Inferior parietal cortex (tissue), 1 donor: ENCODE data around the gene LRRC56.
A peak's percentile ranks its signal among the peaks of the same experiment; 100 is the strongest.
"Not testable (repeated sequence)": the region's sequence is repeated elsewhere in the genome, so short reads cannot be mapped to it uniquely, and the experiment has no call there.

Experiments
- DNase-seq: peaks from one replicate; pipeline ENCODE4 v3.0.0-alpha.2; 2016; ENCODE audit errors: extremely low spot score

Gene LRRC56

DNA sequence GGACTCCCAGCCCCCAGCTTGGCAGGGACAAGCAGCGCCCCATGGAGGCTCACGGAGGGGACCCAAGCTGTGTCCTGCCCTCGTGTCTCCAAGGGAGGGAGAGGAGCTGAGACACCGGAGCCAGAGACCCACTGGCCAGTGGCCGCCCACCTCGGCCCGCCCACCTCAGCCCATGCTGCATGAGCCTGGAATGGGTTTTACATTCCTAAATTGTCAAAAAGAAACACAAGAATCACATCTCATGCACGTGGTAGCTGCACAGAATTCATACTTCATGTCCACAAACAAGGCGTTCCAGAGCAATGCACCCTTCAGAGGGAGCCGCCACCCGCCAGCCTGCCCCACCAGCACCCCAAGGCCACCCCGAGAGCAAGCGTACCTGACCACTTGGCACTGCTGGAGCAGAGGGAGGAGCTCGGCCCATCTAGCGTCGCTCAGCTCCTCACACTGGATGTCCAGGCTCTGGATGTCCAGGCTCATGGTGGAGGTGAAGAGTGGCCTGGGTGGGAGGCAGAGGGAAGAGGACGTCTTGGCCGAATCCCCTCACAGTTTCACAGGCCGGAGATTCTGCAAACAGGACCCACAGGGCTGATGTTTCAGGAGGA is 35.5 kb upstream of the LRRC56 start:
- DNase-seq = no peak

DNA sequence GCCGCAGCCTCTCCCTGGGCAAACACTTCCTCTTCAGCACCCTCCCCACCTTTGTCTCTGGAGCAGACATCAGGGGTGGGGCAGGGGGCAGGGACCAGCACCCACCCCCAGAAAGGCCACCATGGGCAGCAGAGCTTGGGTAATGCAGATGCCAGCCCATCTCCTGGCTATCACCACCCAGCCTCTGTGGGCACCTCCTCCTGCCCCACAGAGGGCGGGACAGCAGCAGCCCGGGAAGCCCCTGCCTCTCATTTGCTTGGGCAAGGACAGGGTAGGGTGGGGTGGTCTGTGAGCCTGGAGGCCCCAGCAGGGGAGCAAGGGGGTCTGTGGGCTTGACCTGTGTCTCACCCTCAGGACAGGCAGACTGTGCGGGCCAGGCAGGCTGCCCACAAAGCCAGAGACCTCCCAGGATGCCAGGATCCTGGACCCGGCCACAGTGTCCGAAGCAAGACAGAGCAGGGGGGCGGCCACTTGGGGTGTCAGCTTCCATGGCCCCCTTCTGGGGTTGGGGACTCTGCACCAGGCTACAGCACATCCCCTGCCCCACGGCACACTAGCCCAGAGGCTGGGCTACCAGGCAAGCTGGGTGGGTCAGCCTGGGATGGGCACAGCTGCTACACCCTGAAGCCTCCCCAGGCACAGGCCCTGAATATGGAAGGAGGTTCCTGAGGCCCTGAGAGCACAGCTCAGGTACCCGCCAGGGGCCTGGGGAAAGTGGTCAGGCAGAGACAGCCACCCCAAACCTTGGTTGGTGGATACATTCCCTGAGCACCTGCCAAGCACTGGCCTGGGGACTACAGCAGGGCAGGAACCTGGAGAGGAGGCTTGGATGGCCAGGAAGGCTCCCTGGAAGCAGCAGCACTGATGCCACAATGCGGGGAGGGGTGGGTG is 34.8 kb upstream of the LRRC56 start:
- DNase-seq = no peak

DNA sequence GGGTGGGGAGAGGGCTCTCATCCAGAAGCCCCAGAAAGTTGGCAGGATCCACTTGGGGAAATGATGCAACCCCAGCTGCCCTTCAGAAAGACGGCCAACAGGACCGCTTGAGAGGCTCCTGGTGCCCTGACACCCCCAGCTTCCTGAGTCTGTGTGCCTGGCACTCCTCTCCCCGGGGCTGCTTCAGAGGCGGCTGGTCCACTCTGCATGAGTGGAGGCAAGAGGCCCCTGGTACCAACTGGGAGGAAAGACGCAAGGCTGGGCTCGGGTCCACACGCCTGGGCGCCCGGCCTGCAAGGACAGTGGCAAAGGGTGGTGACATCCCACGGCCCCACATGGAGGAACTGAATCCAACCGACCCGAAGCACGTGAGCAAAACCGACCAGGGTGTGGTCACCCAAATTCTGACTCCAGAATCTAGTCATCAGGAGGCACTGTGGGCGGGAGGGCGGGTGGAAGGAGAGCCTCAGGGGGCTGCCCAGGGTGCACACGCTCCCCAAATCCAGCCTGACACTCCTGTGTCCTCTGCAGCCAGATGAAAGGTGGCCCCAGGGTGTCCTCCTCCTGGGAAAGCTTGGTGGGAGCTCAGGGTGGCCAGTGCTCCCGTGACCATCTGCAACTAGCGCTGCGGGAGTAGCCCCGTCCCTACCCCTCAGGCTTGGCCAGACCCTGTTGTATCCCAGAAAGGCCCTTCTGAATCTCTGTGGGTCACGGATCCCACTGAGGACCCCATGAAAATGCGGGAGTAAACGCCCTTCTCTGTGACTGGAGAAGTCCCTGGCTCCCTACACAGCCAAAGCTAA is 33.9 kb upstream of the LRRC56 start:
- peak; percentile 62 for DNase-seq

DNA sequence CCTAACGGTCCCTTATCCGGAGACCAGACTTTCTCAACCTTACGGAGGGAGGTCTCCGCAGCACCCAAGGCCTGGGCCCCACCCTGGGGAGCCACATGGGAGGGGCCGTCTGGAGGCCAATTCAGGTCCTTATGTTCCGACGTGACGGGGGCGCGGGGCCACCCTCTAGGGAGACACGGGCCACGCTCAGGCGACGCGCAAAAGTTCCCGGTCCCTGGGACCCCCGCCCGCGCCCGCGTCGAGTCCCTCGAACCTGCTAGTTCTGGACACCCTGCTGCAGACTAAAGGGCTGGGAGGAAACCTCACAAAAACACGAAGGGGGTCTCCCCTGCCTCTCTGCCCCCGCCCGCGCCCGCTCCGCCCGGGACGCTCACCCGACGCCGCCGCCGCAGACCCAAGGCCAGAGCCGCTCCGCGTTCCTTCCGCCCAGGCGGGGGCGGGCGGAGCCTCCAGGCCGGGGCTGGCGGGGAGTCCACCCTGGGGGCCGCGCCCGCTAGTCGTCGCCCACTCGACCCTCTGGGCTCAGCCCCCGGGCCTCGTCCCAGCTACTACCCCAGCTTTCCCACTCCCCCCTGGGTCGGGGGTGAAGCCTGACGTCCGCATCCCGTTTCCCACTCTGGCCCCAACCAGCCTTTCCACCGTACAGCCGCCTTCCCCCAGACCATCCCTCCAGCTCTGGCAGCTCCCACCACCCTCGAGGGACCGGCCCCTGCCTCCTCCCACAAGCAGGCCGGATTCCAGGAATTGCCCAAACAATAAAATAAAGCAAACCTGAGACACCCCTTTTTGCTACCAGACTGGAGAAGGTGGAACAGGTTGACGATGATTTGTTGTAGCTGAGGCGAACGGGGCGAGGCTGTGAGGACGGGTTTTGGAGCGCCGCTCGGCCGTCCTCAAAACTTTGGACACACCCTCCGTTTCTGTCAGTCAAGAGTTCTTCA is 33.0 kb upstream of the LRRC56 start:
- peak; percentile 15 for DNase-seq

DNA sequence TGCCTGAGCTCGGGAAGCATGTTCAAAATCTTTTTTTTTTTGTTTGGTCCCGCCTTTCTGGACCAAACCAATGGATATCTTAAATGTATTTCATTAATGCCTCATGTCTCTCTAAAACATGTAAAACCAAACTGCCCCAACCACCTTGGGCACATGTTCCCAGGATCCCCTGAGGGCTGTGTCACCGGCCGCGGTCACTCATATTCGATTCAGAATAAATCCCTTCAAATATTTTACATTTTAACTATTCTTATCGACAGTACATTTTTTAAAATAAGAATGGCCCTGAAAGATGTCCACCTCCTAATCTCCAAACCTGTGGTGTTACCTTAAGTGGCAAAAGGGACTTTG is 32.4 kb upstream of the LRRC56 start:
- DNase-seq = no peak

DNA sequence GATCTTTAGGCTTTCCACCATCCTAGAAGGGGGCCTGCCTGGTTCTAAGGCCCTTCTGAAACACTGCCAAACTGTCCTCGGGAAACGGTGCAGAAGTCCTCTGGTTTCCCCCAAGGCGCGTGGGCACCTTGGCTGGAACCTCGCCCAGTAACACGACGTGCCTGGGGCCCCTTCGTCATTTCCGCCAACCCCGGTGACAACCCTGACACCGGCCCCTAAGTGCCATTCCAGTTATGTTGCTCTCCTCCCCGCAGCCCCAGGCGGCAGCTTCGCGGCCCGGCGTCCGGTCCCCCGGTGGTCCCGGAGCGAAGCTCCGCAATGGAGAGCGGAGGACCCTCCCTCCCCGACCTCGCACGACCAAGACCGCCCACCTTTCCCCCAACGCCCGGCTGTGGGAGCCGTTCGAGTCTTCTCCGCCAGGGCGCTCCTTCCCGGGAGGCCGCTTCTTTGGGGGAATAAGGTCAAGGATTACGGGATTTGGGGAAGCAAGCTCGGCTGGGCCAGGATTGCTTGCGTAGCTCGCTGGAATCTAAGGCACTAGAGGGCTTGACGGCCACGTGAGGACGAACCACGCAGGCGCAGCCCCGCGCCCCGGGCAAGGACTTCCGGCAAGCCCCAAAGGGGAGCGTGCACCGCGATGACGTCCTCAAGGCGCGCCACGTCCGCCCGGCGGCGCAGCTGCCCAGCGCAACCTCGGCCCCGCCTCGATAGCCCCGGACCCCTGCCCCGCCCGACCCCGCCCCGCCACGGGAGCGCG is 30.9 kb upstream of the LRRC56 start:
- DNase-seq = peak; percentile 96

DNA sequence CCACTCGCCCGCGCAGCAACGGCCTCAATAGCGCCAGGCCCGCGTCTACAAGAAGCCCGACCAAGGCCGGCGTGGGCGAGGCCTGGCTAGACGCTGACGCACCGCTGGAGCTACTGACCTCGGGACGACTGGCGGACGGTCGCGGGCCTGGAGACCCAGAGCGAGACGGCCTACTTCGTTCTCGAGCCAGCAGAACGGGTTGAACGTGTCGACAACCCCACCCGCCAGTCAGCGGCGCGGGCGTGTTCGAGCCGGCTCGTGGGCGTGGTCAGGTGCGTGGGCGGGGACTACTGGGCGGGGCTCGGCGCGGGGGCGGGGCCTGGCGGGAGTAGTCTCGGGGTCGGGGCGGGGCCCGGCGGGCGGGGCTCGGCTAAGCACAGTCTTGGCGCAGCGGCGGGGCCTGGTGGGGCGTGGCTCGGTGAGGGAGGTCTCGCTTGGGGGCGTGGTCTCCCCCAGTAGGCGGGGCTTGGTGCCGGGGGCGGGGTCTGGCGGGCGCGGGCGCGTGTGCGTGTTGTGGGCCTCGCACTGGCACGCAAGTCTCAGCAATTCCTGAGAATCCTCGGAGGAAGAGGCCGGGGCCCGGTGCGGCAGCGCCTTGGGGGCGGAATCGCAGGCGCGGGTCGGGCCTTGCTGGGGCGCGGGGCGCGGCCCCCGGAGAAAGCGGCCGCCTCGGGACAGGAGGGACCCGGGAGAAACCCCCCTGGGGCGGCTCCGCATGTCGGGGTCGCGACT is 30.2 kb upstream of the LRRC56 start, which contains the start of gene RNH1:
RNH1 (minus strand) TSS at position 248 of the 732 bp plus-strand sequence. CDS start 5,080 bp downstream, outside the sequence.
- DNase-seq = peak; percentile 77

DNA sequence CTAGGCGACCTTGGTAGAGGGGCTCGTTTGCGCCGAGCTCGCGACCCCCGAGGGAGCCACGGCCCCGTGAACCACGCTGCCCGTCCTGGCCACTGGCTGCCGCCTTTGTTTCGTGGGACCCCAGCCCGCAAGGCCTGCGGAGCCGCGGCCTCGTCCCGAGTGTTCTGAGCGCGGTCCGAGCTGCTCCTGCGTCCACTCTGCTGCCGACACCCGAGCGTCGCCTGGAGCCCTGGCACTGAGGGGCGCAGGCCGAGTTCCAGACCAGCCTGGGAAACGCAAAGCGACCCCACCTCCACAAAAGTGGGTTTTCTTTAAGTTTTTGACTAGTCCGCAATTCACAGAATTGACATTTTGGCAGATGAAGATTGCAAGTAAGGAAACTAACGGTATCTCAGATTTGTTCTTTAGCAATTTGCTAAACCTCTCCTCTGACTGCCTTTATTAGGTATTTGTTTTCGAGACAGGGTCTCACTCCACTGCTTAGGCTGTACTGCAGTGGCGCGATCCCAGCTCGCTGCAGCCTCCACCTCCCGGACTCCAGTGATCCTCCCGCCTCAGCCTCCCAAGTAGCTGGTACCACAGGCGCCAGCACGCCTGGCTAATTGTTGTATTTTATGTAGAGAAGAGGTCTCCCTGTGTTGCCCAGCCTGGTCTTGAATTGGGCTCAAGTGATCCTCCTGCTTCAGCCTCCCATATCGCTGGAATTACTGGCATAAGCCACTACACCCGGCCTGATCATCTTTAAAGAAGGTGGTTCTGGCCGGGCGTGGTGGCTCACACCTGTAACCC is 29.4 kb upstream of the LRRC56 start:
- DNase-seq = no peak

DNA sequence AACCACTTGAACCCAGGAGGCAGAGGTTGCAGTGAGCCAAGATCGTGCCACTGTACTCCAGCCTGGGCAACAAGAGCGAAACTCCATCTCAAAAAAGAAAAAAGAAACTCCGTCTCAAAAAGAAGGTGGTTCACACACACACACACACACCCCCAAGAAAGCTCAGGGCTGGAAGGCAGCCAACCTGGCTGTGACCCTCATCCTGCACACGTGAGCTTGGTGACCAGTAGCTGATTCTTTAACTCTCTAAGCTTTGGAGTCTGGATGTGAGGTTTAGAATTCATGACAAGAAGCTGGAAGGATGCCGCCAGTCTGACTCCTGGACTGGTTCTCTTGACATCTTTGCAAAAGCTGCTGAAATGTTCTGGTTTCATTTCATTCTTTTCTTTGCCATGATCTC is 28.4 kb upstream of the LRRC56 start:
- DNase-seq = no peak

DNA sequence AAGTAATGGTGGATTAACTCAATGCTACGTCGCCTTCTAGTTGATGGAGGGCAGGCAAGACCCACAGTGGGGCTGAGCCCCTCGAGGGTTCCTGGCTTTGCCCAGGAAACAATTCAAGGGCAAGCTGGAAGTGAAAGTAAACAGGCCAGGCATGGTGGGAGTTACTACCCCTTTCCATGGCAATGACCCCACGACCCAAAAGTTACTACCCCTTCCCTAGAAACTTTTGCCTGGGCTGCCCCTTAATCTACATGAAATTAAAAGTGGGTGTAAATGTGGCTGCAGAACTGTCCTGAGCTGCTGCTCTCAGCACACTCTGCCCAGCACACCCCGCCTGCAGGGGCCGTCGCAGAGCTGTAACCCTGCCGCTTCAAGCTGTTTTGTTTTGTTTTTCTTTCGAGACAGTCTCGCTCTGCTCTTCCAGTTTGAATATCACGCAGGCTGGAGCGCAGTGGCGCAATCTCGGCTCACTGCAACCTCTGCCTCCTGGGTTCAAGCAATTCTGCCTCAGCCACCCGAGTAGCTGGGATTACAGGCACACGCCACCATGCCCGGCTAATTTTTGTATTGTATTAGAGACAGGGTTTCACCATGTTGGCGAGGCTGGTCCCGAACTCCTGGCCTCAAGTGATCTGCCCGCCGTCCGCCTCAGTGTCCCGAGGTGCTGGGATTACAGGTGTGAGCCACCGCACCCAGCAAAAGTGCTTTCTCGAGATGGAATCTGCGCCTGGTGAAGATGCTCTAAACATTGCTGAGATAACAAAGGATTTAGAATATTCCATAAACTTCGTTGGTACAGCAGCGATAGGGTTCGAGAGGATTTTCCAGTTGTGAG is 24.3 kb upstream of the LRRC56 start:
- DNase-seq = no peak

DNA sequence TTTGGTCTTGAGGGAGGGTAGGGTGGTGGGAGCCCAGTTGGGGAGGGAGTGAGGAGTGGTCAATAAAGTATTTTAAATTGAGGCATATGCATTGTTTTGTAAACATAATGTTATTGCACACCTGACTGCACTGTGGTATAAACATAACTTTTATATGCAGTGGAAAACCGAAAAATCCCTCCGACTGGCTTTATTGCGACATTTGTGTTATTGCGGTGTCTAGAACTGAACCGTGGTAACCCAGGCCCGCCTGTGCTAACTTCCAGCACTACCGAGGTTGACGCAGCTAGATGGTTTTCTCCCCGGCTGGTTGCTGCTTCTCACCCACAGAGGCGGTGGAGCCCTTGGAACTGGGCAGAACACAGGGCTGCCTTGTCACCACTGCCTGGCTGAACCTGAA is 22.7 kb upstream of the LRRC56 start:
- no peak for DNase-seq

DNA sequence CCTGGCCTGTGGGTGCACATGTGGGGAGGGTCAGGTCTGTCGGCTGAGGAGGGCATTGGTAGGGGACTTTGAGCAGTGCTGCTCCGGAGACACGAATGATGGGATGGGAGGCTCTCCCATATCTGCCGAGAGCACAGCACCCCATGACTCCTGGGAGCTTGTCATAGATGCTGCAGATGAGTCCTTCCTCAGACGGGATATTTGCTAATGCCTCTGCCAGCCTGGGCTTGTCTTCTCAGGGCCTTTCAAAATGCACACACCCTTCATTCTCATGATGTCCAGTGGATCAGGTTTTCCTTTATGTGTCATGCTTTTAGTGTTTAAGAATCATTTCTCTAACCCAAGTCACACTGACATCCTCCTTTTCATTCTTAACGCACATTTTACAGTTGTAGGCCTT is 22.2 kb upstream of the LRRC56 start:
- no peak for DNase-seq

DNA sequence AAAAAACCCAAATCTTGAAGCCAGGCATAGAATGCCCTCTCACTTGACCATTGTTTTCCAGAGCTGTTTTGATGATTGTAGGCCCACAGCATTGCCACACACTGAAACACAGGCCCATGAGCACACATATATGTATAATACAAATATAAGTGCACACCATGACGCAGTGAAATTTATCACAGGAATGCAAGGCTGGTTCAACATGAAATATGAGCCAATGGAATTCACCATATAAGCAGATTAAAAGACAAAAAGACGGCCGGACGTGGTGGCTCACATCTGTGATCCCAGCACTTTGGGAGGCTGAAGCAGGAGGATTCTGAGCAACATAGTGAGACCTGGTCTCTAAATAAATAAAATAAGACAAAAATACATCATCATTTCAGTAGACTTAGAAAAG is 20.9 kb upstream of the LRRC56 start:
- DNase-seq = no peak

DNA sequence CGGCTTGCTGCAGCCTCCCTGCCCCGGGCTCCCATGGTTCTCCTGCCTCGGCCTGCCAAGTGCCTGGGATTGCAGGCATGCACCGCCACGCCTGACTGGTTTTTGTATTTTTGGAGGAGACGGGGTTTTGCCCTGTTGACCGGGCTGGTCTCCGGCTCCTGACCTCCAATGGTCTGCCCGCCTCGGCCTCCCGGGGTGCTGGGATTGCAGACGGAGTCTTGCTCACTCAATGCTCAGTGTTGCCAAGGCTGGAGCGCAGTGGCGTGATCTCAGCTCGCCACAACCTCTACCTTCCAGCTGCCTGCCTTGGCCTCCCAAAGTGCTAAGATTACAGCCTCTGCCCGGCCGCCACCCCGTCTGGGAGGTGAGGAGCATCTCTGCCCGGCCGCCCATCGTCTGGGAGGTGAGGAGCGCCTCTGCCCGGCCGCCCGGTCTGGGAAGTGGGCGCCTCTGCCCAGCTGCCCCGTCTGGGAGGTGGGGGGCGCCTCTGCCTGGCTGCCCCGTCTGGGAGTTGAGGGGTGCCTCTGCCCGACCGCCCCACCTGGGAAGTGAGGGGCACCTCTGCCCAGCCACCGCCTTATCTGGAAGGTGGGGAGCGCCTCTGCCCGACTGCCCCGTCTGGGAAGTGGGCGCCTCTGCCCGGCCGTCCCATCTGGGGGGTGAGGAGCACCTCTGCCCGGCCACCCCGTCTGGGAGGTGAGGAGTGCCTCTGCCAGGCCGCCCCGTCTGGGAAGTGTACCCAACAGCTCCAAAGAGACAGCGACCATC is 20.2 kb upstream of the LRRC56 start:
- not testable (repeated sequence) for DNase-seq

DNA sequence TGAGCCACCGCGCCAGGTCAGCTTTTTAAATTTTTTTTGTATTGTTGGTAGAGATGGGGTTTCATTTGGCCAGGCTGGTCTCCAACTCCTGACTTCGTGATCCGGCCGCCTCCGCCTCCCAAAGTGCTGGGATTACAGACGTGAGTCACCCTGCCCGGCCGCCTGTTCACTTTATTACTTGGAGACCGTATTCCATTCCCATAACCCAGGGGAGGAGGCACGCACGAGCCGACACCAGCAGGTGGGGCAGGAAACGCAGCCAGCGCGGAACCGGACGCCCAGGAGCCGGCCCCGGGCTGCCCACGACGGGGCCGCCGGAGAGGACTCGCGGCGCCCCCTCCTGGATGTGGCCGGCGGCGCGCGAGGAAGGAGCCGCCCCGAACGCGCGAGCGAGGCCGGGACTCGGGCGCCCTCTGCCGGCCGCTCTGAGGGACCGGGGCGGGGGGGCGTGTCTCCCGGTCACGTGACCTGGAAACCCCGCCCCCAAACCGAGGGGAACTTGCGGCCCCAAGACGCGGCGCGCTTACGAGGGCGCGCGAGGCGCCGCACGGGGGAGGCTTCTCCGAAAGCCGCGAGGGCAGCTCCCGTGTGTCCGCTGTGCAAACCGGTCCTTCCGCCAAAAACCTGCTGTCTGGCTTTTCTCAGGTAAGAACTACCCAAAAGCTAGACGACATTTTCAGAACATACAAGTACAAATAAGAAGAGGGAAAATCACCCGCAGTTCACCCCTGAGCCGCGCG is 18.7 kb upstream of the LRRC56 start:
- peak; percentile 84 for DNase-seq

DNA sequence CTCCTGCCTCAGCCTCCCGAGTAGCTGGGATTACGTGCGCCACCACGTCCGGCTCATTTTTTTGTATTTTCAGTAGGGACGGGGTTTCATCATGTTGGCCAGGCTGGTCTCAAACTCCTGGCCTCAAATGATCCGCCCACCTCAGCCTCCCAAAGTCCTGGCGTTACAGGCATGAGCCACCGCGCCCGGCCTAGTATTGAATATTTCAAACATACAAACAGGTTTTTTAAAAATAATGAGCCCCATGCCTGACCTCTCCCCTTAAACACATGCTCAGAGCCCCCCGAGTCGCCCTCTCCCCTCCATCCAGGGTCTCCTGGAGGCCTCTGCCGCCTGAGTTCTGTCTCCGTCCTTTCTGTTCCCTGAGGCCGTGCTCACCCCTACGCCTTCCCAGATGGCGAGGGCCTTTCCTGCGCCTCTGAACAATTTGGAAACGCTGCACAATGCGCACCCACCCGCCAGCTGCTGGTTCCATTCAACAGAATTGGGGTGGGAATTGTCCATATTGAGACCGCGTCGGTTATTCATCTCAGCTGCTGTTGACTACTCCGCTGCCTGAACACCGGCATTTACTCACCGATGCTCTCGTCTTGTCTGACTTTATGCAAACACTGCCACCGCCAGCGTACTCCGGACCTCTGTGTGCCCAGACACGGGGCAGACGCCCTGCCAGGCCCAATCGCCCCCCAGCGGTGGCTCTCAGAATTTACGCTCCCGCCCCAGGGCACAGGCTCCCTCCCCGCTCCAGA is 16.7 kb upstream of the LRRC56 start:
- DNase-seq = no peak
